Lung microvascular endothelial cell (primary cell): ENCODE data around the gene URAD. TPM values are rescaled to one million over a fixed set of nuclear protein-coding genes. Genes with fewer than 3 reads are reported as not detected.
"Not testable (repeated sequence)": the region's sequence is repeated elsewhere in the genome, so short reads cannot be mapped to it uniquely, and the experiment has no call there.

Experiments
- DNase-seq, 2 donors: peaks; one replicate each; pipeline versions ENCODE4 v3.0.0 to v3.0.0-alpha.2; 2010; ENCODE audit warnings: low read depth in 2 of 2
- total RNA-seq: library from RNA; depleted of rRNA; stranded (reverse); fragments of >200 nt; gene quantifications from 2 replicates; pipeline ENCODE4 v1.2.1, GENCODE V29; 2014

Gene URAD, protein sequence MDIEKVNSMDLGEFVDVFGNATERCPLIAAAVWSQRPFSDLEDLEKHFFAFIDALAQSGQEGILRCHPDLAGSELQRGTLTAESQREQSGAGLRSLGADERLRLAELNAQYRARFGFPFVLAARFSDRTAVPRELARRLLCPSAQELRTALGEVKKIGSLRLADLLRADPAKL
- total RNA-seq: not detected in 2 replicates

DNA sequence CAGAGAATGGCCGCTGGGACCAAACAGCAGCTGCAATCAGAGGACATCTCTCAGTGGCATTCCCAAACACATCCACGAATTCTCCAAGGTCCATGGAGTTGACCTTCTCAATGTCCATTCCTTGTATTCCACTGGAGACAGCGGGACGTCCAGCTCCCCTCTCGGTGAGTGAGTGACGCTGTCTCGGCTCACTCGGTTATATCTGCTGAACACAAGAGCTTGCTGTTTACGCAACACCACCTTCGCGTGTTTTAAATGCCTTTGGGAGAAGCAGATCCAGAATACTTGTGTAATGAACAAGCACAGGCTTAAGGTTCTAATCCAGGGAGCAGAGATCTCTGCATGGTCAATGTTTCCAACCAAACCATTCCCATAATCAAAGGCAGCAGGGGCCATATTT is at the start of gene URAD:
Gene URAD (minus strand): TSS at position 174 of the 400 bp plus-strand sequence. CDS start 56 bp downstream, at position 118.
- DNase-seq: no peak

DNA sequence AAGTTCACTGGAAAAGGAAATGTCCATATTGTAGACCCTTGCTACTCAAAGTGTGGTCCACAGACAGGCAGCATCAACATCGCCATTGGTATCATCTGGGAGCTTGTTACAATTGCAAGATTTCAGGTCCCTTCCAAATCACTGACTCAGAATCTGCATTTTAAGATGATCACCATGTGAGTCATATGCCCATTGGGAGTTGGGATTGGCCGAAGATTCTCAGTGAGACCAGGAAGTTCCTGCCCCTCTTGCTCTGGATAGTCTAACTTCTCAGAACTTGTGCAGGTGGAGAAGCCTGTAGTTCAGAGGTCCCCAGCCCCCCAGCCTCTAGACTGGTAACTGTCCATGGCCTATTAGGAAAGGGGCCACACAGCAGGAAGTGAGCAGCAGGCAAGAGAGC is 48.9 kb upstream of the URAD start:
- no peak for DNase-seq

DNA sequence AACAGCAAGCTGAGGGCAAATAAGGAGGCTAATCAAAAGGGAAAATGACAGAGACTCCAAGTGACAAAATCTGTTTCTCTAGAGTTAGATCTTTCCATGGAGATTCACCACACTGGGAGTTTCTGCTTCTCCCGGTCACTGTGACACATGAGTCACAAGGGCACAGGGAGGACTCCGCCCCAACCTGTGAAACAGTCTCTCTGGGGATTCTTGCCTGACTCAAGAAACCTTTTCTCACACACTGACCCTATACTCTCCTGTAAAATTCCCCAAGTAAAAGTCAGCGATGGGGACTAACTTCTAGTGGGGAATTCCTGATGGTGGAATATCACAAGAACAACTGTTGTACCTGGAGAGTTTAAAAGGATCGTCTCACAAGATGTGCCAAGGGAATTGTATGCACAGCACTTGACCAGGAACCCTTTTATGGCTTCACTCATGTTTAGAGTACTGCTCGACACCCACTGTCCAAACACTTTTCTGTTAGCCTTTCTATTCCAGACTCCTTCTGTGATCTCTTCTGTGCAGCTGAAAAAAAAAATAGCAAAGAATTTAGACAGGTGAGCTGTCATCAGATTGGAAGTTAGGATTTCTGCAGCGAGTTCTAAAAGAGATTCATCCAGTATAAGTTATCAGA is 46.8 kb upstream of the URAD start:
- no peak for DNase-seq

DNA sequence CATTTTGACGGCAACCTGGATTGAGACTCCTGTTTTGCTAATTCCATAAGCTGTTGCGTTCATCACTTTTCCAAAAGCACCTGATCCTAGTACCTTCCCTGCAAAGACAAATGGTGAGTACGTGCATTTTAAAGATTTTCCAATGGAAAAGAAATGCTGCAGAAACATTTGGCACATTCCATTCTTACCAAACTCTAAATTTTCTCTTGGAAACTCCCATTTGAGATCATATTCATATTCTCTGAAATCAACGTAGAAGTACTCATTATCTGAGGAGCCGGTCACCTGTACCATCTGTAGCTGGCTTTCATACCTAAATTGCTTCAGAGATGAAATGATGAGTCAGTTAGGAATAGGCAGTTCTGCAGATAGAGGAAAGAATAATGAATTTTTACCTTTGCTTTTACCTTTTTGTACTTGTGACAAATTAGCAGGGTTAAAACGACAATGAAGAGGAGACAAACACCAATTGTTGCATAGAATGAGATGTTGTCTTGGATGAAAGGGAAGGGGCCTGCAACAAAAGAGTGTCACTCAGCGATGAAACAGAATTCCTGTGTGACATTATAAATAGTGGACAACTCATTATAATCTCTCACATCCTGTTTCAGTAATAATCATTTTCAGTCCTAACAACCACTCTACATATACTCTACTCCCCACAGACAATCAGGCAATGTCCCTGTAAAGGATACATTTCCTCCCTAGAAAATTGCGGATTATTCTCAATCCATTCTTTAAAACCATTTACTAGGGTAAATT is 45.6 kb upstream of the URAD start:
- no peak for DNase-seq

DNA sequence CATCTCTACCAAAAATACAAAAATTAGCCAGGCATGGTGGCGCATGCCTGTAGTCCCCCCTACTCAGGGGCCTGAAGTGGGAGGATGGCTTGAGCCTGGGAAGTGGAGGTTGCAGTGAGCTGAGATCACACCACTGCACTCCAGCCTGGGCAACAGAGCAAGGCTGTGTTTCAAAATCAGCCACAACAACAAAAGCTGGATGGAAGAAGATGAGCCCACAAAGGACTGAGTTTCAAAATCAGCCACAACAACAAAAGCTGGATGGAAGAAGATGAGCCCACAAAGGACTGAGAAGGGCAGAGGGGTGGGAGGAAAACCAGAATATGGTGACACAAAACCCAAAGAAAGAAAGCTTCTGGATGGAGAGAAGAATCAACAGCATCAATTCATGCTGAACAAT is 43.9 kb upstream of the URAD start:
- not testable (repeated sequence) for DNase-seq

DNA sequence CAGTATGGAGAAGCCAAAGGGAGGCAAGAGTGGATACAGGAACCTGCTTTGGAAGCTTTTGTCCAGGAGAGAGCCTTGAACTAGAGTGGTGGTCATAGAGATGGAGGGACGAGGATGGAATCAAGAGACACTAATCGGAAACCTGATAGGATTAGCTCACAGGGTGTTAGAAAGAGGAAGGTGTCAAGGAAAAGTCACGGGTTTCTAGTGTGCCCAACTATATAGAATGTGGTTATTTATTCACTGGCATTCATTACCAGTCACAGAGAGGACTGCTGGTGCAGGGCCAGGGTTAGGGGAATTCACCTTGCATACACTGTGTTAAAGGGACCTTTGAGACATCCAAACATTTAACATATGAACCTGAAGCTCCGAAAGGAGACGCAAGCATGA is 43.4 kb upstream of the URAD start:
- DNase-seq: no peak

DNA sequence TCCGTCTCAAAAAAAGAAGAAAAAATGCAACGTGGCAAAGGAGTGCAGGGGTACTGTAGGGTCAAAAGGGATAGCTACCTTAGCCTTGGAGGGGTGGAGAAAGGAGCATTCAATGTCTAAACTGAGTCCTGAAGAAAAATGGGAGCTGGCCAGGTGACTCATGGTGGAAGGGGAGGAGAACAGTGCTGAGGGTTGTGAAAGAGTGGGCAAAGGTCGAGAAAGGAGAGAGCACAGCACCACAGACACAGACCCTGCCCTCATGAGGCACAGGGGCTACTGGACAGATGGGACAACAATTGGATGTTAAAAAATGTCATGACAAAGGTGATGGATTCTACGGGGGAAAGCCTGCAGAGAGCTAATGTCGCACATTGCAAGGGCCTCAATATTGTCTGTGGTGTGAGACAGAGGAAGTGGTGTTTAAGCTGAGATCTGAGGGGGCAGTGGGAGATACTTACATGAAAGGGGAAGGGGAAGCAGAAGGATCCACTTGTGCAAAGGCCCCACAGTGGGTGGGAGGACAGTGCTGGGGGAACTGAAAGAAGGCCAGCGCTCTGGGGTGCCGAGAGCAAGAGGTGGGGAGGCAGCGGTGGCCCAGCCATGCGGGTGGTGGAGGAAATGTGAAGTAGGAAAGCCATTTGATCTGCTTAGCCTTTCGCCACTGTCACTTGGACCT is 42.9 kb upstream of the URAD start:
- no peak for DNase-seq

DNA sequence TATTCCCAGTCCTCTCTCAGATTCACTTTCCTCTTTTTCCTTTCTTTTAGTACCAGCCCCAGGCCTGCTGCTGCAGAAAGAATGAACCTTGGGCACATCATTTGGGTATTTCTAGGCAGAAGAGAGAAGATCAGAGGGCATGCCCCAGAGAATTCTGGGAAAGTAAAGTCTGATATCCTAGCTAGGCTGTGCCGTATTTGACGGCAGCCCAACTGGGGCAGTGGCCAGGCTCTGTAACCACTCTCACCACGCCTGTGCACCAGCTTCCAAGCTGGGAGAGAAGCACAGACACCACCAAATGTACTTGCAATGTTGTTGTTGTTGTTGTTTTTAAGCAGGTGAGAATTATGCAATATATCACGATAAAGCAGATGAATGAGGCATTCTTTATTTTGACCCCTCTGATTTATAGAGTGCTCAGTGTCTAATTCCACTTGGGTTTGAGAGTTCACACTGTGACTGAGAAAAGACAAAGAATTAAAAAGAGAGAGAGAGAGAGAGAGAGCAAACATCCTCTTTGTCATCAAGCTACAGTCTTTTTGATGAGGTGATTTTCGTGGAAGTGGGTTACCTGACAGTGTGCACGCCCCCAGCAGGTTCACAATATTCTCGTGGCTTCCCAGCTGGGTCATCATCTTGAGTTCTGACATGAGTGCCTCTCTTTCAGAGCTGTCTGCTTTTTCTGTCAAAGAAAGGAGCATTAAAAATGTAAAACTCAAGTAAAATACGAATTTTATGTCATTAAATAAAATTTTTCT is 39.3 kb upstream of the URAD start:
- DNase-seq: no peak

DNA sequence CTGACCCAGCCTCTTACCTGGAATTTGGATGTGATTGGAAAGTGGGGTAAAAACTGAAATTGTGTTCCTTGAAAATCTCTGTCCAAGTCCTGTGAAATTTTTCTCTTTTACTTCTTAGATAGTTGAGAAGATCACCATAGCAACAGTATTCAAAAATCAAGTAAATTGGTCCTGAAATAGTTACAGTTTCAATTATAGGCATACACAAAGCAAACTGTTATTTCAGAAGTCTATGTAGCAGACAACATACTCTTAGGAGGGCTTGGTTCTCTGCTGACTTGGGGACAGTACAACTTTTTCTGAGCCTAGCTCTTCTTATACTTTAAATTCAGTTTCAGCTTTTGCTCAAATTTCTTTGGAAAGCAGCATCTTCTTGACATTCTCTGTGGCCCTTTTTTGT is 38.6 kb upstream of the URAD start:
- no peak for DNase-seq

DNA sequence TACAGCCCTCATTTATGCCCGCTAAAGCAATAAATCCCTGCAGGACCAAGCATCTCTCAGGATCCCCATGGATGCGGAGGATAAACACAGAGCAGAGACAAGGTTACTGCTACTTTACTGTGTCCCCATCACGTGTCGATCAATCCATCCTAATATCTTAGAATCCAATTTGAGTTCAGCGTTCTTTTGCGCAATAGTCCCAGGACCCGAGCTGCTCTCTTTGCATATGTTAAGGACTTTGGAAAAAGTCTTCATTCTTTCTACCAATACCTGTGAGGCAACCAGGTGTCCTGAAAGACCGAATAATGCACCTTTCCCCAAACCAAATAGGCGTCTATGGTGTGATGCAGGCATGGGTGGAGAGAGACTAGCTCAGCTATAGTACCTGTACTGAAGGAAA is 38.0 kb upstream of the URAD start:
- DNase-seq: no peak

DNA sequence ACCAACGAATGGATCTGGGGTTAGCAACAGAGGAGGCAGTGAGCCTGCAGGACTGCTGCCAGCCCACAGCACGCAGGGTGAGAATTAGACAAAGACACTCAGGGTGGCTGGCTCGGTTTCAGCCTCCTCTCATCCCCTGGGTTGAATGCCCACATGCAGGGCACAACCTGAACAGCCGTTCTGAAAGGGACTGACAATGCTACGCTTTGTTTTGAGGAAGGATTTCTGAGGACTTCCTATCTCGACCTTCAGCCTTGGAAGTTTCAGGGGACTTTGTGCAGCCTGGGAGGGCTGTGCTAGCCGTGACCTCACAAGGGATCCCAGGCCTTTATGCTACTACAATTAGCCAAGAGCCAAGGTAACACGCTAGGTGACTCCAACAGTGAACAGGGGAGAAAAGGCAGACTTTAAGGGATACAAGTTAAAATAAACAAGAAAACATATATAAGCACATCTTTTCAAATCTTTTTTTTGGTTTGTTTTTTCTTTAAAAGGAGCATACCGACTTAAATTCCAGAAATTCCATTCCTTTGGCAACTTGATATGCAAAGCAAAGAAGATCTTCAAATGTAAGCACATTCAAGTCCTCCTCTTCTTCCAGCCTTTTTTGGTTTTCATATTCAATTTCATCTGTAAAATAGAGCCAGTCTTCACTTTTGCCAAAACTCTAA is 34.5 kb upstream of the URAD start:
- no peak for DNase-seq

DNA sequence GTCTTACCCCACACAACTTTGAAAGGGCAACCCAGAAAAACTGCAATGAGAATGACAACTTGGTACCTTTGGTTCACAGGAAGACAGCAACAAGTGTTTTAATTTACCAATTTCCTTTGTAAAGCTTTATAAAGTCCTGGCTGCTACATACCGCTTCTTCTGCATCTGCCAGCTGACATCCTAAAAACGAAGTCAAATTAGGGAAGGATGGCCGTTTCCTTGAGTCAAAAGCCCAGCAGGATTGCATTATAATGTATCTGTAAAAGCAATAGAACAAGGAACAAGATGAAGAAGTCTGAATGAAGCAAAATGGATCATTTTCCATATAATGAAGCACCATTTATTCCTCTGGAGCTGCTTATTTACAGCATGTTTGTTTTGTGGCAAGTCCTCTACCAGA is 25.8 kb upstream of the URAD start:
- no peak for DNase-seq

DNA sequence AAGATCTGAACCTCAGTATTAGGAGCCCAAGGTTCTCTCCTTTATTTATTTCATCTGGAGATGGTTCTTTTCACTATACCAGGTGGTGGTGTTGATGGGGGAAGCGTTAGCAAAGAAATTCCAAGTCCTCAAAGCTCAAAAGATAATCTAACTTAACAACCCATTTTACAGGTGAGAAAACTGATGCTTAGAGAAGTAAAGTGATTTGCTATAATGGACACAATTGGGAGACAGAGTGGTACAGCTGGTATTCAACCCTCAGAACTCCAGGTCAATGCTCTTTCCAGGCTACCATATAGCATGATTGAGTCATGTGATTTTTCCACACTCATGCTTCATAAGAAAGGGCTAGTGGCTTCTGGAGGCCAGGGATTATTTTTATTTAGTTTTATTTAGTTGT is 25.0 kb upstream of the URAD start:
- DNase-seq: no peak

DNA sequence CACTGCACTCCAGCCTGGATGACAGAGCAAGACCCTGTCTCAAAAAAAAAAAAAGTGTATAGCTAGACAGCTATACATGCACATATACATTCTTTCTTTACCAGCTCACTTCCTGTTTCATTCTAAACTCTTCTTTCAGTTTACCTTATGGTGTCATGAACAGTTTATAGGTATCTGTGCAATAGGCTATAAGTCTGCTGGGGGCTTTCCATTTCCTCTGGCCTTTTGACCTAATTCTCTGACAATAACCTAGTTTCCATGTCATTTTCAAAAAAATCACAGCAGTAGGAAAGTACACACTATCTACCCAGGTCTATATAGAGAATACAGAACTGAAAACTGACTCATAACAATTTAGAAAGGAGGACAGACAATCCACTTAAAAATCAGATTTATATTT is 24.4 kb upstream of the URAD start:
- no peak for DNase-seq

DNA sequence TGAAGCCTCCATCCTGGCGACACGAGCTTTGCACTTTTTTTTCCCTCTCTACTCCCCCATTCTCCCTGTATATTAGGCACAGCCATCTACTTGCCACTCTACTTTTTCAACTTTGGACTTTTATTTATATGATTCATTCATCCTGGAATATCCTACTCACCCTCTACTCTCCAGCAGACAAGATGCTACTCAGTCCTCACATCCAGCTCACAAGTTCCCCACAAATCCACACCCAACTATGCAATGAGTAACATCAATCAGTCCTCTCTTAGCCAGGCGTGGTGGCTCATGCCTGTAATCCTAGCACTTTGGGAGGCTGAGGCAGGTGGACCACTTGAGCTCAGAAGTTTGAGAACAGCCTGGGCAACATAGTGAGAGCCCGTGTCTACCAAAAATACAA is 23.9 kb upstream of the URAD start:
- no peak for DNase-seq

DNA sequence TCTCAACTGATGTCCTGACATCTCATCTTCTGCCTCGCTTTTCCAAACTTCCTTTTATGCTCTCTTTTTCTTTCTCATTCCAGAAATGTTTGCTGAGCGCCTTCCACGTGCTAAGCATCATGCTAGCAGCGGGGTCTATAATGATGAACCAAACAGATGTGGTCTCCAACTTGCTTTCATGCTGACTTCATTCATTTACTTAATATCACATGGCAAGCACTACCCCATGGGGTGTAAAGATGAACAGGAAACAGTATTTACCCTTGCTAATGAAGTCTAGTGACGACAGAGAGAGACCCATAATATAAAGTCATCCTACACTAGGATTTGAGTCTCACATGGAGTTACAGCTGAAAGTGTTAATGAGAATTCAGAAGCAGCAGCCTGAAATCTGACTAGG is 21.6 kb upstream of the URAD start:
- no peak for DNase-seq

DNA sequence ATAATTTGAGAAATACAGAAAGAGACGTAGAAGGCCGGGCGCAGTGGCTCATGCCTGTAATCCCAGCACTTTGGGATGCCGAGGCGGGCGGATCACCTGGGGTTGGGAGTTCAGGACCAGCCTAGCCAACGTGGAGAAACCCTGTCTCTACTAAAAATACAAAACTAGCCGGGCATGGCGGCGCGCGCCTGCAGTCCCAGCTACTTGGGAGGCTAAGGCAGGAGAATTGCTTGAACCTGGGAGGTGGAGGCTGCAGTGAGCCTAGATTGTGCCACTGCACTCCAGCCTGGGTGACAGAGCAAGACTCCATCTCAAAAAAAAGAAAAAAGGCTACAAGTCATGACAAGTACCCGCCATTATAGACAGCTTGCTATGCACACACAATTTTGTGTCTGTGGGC is 16.5 kb upstream of the URAD start:
- not testable (repeated sequence) for DNase-seq

DNA sequence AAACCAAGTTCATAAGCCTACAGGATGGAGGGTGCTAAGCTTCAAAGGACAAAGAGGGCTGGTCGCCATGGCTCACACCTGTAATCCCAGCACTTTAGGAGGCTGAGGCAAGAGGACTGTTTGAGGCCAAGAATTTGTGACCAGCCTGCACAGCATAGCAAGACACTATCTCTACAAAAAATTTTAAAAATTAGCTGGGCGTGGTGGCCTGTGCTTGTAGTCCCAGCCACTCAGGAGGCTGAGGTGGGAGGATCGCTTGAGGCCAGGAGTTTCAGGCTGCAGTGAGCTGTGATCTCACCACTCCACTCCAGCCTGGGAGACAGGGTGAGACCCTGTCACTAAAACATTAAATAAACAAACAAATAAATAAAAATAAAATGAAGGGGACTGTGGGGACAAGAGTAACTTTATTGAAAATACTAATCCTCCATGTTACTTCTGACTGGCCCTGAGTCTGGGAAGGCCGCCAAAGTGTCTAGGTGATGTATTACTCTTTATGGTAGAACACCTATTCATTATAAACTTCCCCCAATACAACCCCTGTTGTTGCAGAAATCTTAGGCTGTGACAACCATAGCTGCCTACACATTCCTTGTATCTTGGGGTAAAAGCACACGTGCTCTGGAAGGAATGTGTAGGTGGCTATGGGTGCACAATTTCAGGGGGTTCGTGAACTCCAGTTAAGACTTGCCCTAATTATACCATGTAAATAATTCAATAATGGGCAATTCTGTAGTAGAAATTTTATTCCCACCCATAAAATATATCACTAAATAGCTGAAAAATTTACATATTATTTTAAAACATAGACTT is 14.6 kb upstream of the URAD start:
- DNase-seq: no peak

DNA sequence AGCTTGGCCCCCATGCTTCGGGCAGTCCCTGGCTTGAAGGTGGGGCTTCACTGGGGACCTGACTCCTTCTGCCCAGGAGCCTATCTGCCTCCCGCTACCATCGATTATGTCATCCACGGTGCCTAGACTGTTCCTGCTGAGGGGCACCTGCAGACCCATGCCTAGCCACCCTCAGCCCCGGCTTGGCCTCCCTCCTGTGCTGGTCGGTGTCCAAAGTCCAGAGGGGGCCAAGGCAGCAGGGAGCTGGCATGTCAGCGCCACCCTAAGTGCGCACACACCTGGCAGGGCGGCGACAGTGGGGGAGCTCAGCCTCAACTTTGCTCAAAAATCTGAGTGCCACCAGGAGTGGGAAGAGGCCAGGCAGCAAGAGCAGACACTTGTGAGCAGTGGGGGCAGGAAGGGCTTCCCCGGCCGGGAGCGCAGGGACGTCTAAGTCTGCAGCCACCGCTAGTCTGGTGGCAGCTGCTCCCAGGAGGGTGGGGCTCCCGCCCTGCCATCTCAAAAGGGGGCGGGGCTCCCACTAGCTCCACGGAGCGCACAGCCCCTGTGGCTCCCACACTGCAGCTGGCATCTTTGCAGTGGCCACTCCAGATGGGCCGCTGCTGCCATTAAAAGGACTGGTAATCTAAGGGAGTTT is 13.5 kb upstream of the URAD start:
- DNase-seq: no peak

DNA sequence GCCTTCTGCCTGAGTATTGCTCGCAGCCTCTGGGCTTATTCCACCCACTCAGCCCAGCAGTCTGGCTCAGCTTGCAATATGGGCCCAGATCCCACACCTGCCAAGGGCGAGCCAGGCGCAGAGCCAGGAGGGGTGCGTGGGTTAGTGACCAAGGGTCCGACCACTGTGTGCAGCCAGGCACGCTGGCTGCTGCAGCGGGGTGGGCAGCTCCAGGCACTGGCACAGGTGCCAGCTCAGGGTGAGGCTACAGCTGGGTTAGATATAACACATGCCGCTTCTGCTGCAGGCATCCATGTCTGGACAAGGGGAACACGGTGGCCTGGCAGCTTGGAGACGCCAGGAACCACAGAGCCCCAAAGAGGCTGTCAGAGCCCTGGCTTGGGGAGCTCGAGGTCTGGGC is 12.6 kb upstream of the URAD start:
- DNase-seq: no peak
